Measurements from ENCODE around the gene COL8A1.

The COL8A1 gene

DNA sequence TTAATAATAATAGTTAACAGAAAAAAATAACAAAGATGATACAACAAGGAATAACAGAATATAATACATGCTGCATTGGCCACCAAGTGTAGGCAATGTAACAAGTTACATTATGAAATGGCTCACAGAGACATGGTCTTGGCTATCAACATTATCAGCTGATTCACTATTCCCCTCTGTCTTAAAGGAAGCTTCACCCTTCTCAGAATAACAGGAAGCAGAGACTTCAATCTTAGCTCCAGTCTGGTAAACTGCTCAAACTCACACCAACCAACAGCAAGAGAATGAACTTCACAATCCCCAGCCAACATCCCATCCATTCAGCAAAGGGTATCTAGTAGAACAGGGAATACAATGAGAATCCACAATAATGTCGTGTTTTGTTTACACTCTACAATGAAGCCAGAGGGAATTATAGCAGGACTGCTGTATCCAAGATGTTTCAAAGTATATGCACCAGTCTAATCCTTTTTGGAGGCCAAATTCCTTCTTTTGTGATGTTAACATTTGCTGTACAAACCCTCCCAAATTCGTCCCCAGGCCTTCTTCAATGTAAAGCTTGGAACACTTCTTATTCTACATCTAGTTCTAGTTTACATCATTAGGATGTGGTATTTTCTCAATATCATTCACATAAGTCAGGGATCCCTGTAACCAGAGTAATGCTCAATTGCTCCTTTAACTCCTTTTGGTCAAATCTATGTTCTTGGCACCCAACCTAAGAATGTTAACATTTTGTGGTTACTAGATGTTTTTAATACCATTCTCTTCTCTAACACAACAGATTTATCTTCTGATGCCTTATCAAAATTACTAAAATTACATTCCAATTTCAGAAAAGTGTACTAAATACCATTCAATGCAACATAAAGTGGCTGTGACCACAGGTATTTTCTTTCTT is 126.9 kb downstream of the COL8A1 start:
- no peak for DNase-seq

DNA sequence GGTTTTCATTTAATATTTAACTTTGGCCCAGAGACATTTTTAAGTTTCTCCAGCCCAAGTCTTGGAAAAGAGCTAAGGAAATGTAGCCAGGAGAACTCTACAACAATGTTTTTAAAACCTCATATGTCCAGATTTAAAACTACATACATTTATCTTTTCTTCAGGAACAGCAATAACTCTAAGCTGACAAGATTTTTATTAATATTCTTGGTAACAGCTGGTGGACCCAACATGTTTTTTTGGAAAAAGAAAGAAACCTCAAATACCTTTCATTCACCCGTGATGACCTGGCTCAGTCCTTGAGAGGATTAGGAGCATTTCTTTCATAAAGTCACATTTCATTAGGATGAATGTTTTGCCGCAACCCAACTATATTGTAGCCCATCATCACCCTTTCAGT is 128.9 kb downstream of the COL8A1 start:
- no peak for DNase-seq

DNA sequence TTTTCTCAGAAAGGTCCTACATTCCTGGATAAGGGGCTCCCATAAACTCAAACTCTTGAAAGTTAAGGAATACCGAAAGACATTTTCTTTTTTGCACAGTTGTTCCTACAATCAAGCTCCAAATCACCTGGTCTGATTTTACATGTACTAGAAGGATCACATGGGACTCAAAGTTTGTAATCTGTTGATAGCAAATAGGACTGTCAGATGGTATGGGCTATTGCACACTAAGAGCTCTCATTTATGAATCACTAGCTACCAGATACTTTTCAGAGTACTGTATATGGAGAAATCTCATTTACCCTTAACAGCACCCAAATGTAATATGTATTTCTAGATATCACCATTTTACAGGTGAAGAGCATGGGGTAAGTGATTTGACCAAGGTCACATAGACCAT is 129.7 kb downstream of the COL8A1 start:
- no peak for DNase-seq

GRCh38 chr3:99768808-99769501 is 130.6 kb downstream of the COL8A1 start:
- DNase-seq, result no peak

DNA sequence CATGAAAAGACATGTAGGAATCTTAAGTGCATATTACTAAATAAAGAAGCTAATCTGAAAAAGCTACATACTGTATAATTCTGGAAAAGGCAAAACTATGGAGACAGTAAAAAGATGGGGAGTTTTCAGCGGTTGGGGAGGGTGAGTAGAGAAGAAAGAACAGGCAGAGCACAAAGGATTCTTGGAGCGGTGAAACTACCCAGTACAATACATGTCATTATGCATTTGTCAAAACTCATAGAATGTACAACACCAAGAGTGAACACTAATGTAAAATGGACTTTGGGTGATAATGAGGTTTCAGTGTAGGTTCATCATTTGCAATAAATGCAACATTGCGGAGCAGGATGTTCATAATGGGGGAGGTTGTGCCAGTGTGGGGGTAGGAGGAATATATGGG is 133.8 kb downstream of the COL8A1 start:
- no peak for DNase-seq

GRCh38 chr3:99772671-99773070 is 134.3 kb downstream of the COL8A1 start:
- DNase-seq, result no peak

DNA sequence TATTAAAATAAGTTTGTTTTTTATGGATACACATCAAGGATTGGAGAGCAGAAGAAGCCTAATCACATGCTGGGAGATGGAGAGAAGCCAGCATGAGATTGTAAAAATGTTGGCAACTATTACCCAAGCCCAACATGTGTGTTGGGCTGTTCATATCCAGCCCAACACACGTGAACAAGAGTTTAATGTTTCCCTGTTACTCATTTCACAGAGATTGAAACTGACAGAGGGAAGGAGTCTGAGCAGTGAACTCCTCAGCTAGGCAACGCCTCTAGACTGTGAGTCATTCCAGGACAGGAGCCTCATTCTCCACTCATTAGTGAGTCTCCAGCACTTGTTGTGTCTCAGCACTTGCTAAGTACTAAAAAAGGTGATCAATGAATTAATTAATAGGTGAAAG is 136.1 kb downstream of the COL8A1 start:
- no peak for DNase-seq

DNA sequence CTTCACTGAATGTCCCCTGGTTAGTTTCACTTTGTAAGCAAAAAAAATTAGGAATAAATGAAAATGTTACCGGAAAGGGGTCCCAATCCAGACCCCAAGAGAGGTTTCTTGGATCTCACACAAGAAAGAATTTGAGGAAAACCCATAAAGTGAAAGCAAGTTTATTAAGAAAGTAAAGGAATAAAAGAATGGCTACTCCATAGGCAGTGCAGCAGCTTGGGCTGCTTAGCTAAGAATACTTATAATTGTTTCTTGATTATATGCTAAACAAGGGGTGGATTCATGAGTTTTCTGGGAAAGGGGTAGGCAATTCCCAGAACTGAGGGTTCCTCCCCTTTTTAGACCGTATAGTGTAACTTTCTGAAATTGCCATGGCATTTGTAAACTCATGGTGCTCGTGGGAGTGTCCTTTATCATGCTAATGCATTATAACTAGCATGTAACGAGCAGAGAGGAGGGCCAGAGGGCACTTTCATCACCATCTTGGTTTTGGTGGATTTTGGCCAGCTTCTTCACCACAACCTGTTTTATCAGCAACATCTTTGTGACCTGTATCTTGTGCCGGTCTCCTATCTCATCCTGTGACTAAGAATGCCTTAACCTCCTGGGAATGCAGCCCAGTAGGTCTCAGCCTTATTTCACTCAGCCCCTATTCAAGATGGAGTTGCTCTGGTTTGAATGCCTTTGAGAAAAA is 138.3 kb downstream of the COL8A1 start:
- no peak for DNase-seq

- DNase-seq, result no peak
Observed at GRCh38 chr3:99777210-99777549, 138.8 kb downstream of the COL8A1 start.

- DNase-seq, result no peak
Observed at GRCh38 chr3:99777708-99778107, 139.3 kb downstream of the COL8A1 start.

DNA sequence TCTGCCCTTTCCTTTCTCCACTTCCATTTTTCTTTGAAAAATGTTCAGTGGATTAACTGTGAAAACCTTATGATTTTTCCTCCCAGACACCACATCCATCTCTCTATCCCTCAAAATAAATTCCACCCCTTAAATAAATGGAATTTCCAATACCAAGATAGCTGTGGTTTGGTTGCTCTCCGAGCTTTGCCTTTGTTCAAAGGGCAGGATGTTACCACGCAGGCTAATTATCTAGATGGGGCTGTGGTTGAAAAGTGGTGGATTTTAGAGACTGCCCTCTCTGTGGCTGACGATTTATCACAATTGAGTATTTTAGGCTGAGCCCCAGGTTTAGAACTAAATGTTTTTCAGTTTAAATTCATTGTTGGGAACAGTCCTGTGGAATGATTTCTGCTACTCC is 142.4 kb downstream of the COL8A1 start:
- no peak for DNase-seq

DNA sequence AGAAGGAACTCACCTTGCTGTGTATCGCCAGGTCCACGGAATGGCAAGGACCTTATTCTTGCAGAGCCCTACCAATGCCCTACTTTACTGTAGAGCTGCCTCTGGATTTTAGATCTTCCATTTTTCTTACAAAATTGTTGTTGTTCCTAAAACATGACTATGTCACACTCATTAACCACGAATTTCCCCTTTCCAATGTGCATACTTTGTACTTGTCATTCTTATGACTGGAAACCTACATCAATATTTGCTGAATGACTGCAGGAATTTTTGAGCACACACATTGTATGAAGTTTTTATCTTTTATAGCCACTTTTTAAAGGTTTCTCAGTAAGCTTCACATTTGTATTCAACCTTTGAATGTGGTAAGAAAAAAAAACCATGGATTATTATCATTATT is 143.4 kb downstream of the COL8A1 start:
- DNase-seq, result no peak

GRCh38 chr3:99783011-99783573 is 144.7 kb downstream of the COL8A1 start:
- no peak for DNase-seq

- DNase-seq, result no peak
Observed at GRCh38 chr3:99789011-99789721, 150.8 kb downstream of the COL8A1 start.

GRCh38 chr3:99794485-99794884 is 156.1 kb downstream of the COL8A1 start:
- DNase-seq, result no peak

- DNase-seq, result no peak
Observed at GRCh38 chr3:99795573-99795972, 157.2 kb downstream of the COL8A1 start.

DNA sequence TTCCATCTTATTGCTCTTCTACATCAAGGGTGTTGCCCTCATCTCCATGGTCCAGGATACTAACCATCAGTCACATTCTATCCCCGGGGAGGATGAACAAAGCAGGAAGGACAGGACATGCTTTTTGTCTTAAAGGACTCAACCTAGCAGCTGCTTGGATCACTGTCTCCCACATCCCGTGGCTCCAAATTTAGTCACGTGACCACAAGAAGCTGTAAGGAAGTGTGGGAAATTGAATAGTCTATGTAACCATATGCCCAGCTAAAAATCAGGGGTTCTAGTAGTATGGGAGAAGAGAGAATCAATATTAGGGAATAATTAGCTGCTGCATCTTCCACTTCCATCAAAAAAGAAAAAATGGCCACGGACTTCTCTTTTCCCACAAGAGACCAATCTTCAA is 161.0 kb downstream of the COL8A1 start:
- no peak for DNase-seq

DNA sequence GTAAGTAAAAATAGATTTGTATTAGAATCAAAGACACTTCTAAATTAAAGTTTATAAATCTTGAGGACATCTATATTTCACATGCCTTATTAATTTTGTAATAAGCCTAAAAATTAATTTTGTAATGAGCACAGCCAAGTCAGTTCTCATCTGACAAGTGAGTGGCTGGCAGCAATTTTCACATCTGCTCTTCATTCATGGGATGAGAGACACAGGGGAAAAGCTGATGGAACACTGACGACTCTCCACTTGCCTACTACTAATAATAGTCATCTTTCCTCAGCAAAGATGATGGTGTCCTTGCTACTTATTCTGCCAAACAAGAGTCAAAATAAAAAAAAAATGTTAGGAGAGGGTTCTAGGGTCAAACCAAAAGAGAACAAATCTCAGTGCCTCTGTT is 164.9 kb downstream of the COL8A1 start:
- no peak for DNase-seq

DNA sequence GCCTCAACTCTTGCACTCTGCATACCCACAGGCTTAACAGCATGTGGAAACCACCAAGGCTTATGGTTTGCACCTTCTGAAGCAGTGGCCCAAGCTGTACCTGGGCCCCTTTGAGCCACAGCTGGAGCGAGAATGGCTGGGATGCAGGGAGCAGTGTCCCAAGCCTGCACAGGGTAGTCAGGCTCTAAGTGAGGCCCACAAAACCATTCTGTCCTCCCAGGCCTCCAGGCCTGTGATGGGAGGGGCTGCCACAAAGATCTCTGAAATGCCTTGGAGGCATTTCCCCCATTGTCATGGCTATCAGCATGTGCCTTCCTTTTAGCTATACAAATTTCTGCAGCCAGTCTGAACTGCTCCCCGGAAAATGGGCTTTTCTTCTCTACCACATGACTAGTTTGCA is 166.8 kb downstream of the COL8A1 start:
- no peak for DNase-seq

- DNase-seq, result no peak
Observed at GRCh38 chr3:99808163-99808794, 169.9 kb downstream of the COL8A1 start.

GRCh38 chr3:99809565-99809964 is 171.2 kb downstream of the COL8A1 start:
- DNase-seq, result no peak

DNA sequence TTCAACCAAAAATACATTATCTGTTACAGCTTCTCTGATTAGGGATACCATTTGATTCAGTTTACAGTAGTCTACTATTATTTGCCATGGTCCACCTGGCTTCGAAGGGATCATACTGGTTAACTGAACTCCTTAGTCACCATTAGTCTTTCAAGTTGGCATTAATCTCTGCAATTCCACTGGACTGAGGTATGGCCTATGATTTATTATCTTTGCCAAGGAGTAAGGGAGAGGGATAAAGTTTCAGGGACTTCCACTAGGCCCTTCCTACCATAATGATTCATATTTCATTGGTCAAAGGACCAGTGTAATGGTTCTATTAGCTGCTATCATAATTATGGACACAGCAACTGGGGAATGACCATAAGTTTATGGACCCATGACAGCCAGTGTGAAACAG is 172.0 kb downstream of the COL8A1 start:
- no peak for DNase-seq

Data from activated CD4-positive, CD25-positive, alpha-beta regulatory T cell treated with anti-CD3 and anti-CD28 coated beads, Interleukin-2, amount 50 U/mL, for 72 hours (primary cell).